BLaER1 treated with 17β-estradiol and CSF1 and Interleukin-3, amounts not matched to agents 10 nM and 100 nM (cell line): ENCODE results near the gene CEP83.

Experiments
- H3K27ac ChIP-seq, 11 experiments: shearing (Covaris generic); formaldehyde crosslinking; 2 replicates each; pipeline ENCODE4 v1.8.1; 2022
- H3K27me3 ChIP-seq, 11 experiments: shearing (Covaris generic); formaldehyde crosslinking; 2 replicates each; pipeline ENCODE4 v1.8.1; 2022
- H3K36me3 ChIP-seq, 11 experiments: shearing (Covaris generic); formaldehyde crosslinking; 2 replicates each; pipeline ENCODE4 v1.8.1; 2022
- H3K4me1 ChIP-seq, 10 experiments: shearing (Covaris generic); formaldehyde crosslinking; 2 replicates each; pipeline ENCODE4 v1.8.1; 2022
- H3K4me2 ChIP-seq, 11 experiments: shearing (Covaris generic); formaldehyde crosslinking; 2 replicates each; pipeline ENCODE4 v1.8.1; 2022
- H3K4me3 ChIP-seq, 10 experiments: shearing (Covaris generic); formaldehyde crosslinking; 2 replicates each; pipeline ENCODE4 v1.8.1; 2022
- H3K9ac ChIP-seq, 11 experiments: shearing (Covaris generic); formaldehyde crosslinking; 2 replicates each; pipeline ENCODE4 v1.8.1; 2022
- H3K9me3 ChIP-seq, 11 experiments: shearing (Covaris generic); formaldehyde crosslinking; replicated peaks in 1 of 11; 2 replicates each; pipeline ENCODE4 v1.8.1; 2022
- H4K20me1 ChIP-seq, 11 experiments: shearing (Covaris generic); formaldehyde crosslinking; 2 replicates each; pipeline ENCODE4 v1.8.1; 2022
- Cebpa-rat ChIP-seq, 11 experiments: shearing (Covaris generic); IDR thresholded peaks; 2 replicates each; pipeline ENCODE4 v1.8.1; 2022

CEP83 gene

DNA sequence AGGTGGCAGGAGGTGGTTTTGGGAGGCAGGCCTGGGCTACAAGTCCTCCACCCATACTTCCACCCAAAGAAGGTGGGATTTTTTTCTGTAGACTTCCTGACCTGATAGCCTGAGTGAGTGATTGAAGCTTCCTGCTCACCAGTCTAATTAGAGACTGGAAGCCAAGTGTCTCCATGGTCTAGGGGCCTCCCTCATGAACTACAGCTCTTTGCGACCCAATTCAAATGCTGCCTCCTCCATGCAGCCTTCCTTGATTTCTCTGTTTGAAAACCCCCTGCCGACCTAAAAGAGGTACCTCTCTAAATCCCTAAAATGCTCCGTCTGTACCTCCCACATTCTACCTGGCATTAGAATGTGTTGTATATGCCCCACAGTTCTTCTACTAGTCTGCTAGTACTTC is 186.4 kb downstream of the CEP83 start:
- H3K9me3 ChIP-seq, result no peaks in the 10 kb centered on the region
- H3K36me3 ChIP-seq, result peaks cover 0 to 21% (median 0%) of the 10 kb centered on the region in 11 experiments; a peak in 6 of 22 replicates
- peaks cover 1 to 7% (median 4%) of the 10 kb centered on the region in 10 experiments for H3K4me1 ChIP-seq
- no peak overlapping the region for H3K4me2 ChIP-seq
- H3K27me3 ChIP-seq, result no peaks in the 10 kb centered on the region
- H3K4me3 ChIP-seq, result no peak overlapping the region
- no peak overlapping the region for H3K9ac ChIP-seq
- H3K27ac ChIP-seq, result no peak overlapping the region
- no peaks in the 10 kb centered on the region for H4K20me1 ChIP-seq
- no peak for TF ChIP-seq Cebpa-rat (IDR thresholded peaks at IDR 0.05)

DNA sequence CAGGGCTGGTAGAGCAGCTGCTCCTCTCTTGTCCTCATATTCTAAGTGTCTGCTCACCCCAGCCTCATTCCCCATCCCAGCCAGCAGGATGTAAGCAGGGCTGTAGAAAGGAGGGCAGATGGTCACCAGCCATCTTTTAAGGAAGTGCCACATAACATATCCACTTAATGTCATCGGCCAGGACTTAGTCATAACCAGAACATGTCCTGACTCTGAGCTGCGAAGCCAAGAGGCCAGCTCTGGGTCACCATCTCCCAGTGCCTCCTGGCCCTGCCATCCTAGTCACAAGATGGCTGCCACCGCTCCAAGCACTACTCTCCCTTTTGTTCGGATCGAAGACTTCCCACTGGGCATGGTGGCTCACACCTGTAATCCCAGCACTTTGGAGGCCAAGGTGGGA is 187.4 kb downstream of the CEP83 start:
- Histone ChIP-seq H3K27ac (no peak overlapping the region), H3K9ac (no peak overlapping the region), H3K4me2 (peak overlapping the region in 2 of 11 experiments; percentile 1 to 26; a peak in 1 of 22 replicates), H3K4me3 (no peak overlapping the region), H3K36me3 (peaks cover 0 to 20% (median 0%) of the 10 kb centered on the region in 11 experiments; a peak in 6 of 22 replicates), H3K27me3 (no peaks in the 10 kb centered on the region), H3K4me1 (peaks cover 11 to 17% (median 14%) of the 10 kb centered on the region in 10 experiments), H4K20me1 (no peaks in the 10 kb centered on the region), H3K9me3 (no peaks in the 10 kb centered on the region)
- no peak for TF ChIP-seq Cebpa-rat (IDR thresholded peaks at IDR 0.05)

DNA sequence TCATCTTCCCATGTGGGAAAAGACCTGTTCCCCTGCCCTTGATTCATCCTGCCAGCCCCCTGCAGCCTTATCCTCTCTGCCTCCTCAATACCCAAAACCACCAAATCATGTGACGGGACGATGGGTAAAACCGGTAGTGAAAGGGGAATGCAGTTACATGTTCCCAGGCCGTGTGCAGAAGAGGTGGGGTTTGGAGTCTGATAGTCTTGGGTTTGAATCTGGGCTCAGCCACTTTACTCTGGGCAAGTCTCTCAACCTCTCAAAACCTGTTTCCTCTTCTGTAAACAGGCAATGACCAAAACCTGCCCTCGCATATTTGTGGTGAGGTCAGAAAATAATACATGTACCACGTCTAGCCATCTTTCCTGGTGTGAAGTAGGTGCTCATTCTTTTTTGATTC is 188.3 kb downstream of the CEP83 start:
- no peak overlapping the region for H3K9ac ChIP-seq
- no peaks in the 10 kb centered on the region for H3K27me3 ChIP-seq
- H4K20me1 ChIP-seq, result no peaks in the 10 kb centered on the region
- H3K9me3 ChIP-seq, result no peaks in the 10 kb centered on the region
- peaks cover 20 to 26% (median 23%) of the 10 kb centered on the region in 10 experiments for H3K4me1 ChIP-seq
- no peak overlapping the region for H3K4me2 ChIP-seq
- no peak overlapping the region for H3K27ac ChIP-seq
- no peak overlapping the region for H3K4me3 ChIP-seq
- H3K36me3 ChIP-seq, result peaks cover 0 to 17% (median 0%) of the 10 kb centered on the region in 11 experiments; a peak in 4 of 22 replicates
- no peak for TF ChIP-seq Cebpa-rat (IDR thresholded peaks at IDR 0.05)

DNA sequence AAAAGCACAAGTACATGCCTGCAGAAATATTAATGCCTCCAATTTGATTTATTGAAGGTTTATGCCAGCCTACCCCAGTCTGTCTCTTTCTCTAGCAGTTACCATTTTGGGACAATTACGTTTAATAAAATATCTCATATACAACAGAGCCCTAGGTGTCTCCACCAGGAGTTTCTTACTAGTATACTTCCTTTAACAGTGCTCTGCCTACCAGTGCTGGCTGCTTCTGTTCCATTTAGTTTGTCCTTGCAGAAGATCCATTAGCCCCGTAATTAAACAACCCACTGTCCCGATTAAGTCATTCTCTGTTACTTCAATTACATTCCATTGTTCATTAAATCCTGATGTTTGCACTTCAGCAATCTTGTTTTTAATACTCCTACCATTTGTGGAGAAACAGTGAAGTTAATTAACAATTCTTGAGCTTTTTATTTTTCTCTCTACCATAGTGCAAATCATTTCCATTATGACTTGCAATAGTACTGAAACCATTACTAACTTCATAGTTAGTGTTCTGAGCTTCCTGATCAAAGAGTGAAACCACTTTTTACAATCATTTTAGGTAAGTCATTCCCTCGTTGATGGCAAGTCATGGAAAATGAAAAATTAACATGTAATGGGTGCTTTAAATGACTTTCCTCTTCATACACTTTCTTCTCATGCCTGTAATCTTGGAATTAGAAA is 190.2 kb downstream of the CEP83 start:
- Histone ChIP-seq H3K4me2 (no peak overlapping the region), H4K20me1 (no peaks in the 10 kb centered on the region), H3K9me3 (no peaks in the 10 kb centered on the region), H3K4me3 (no peak overlapping the region), H3K4me1 (peaks cover 24 to 42% (median 31%) of the 10 kb centered on the region in 10 experiments), H3K27ac (no peak overlapping the region), H3K36me3 (peaks cover 0 to 10% (median 0%) of the 10 kb centered on the region in 11 experiments; a peak in 3 of 22 replicates), H3K9ac (no peak overlapping the region), H3K27me3 (0 out of 22 replicates have a peak, but pooled peaks cover 0 to 4% (median 0%) of the 10 kb centered on the region in 11 experiments)
- TF ChIP-seq Cebpa-rat (IDR thresholded peaks at IDR 0.05), result no peak

DNA sequence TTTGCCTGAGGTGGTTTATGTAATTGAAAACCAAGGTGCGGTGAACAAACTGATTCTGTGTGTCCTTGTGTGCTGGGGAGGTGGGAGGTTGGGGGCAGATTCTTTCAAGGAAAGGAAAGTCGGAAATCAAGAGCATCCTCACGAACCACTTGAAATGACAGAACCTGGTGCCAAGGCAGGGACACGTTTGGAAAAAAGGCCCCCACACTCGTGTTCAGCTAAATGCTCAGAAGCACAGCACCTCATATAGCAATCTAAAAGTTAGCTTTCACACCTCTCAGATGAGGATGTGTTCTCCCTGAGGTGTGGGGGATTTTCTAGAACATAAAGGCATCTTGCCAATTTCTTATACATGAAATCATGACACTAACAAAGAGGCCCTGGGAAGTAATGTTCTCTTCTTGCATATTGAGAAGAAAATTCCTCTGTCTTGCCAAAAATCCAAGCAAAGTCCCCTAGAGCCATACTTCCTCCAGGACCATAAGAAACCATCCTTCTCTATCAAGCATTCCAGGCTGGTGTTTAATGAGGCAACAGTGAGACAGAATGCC is 191.7 kb downstream of the CEP83 start:
- peak overlapping the region; percentile 66 to 90 (median 81) for H3K4me2 ChIP-seq
- H3K27me3 ChIP-seq, result 0 out of 22 replicates have a peak, but pooled peaks cover 0 to 4% (median 0%) of the 10 kb centered on the region in 11 experiments
- H3K4me3 ChIP-seq, result 0 out of 20 replicates have a peak overlapping the region, but pooled peaks of 1 of the 10 experiments have one; percentile 35
- H3K9ac ChIP-seq, result peak overlapping the region in 4 of 11 experiments; percentile 22 to 43 (median 29); a peak in 3 of 22 replicates
- peaks cover 0 to 5% (median 0%) of the 10 kb centered on the region in 11 experiments; a peak in 2 of 22 replicates for H3K36me3 ChIP-seq
- peak overlapping the region in 9 of 11 experiments; percentile 25 to 73 (median 62); a peak in 16 of 22 replicates for H3K27ac ChIP-seq
- H3K4me1 ChIP-seq, result peaks cover 37 to 57% (median 45%) of the 10 kb centered on the region in 10 experiments
- no peak for TF ChIP-seq Cebpa-rat (IDR thresholded peaks at IDR 0.05)
- H4K20me1 ChIP-seq, result no peaks in the 10 kb centered on the region
- H3K9me3 ChIP-seq, result no peaks in the 10 kb centered on the region

DNA sequence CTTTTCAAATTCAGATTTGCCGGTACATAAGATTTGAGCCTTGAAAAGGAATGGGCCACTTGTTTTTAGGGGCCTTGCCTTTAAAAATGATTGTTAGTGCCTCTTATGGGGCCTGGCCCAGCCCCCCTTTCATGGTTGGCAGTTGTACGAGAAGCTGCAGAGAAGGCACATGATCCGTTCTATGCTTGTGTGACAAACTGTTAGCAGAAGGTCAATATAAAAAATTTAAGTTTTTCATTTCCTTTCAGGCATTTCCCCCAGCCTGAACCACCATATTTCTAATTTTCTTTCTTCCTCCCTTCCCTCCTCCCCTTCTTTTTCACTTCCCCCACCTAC is 192.2 kb downstream of the CEP83 start:
- Histone ChIP-seq H3K27ac (peak overlapping the region; percentile 25 to 73 (median 60); a peak in 19 of 22 replicates), H3K9ac (peak overlapping the region in 8 of 11 experiments; percentile 22 to 53 (median 38); a peak in 8 of 22 replicates), H3K4me3 (peak overlapping the region in 3 of 10 experiments; percentile 0 to 35 (median 4); a peak in 4 of 20 replicates), H4K20me1 (no peaks in the 10 kb centered on the region), H3K27me3 (0 out of 22 replicates have a peak, but pooled peaks cover 0 to 4% (median 0%) of the 10 kb centered on the region in 11 experiments), H3K36me3 (peaks cover 0 to 5% (median 0%) of the 10 kb centered on the region in 11 experiments; a peak in 2 of 22 replicates), H3K4me2 (peak overlapping the region; percentile 66 to 90 (median 81)), H3K4me1 (peaks cover 42 to 60% (median 50%) of the 10 kb centered on the region in 10 experiments), H3K9me3 (no peaks in the 10 kb centered on the region)
- TF ChIP-seq Cebpa-rat (IDR thresholded peaks at IDR 0.05), result no peak

DNA sequence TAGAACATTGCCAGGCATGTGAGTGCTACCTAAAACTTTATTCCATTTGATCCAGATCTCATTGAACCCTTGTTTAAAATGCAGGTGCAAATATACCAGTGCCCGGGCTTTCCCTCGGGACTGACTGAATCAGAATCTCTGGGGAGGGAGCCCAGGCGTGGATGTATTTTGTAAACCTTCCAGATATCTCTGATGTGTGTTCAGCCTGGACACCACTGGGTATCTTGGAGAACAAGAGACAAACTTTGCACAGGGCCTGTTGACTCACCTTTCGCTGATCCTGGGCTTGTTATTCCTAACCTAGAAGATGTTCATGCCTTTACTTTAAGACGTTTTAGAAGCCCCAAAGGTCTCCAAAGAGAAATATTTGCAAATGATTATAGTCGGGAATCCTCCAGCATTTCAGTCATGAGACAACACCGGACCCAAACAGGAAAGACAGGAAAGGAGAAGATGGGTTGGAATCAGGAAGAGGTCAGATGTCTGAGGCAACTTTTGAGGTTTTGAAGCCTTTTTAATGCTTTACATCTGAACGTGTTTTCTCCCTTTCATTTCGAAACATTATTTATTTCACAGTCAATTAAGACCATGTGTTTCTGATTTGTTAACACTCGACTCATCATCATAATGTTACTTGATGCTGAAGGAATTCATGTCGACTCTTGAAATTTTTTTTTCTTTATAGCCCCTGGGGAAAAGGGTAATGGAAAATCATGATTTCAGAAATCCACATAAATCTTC is 192.7 kb downstream of the CEP83 start:
- Histone ChIP-seq H3K27ac (peak overlapping the region; percentile 25 to 73 (median 60); a peak in 20 of 22 replicates), H3K27me3 (0 out of 22 replicates have a peak, but pooled peaks cover 0 to 4% (median 0%) of the 10 kb centered on the region in 11 experiments), H3K9me3 (no peaks in the 10 kb centered on the region), H3K36me3 (peaks cover 0 to 5% (median 0%) of the 10 kb centered on the region in 11 experiments; a peak in 1 of 22 replicates), H3K4me1 (peaks cover 47 to 63% (median 55%) of the 10 kb centered on the region in 10 experiments), H4K20me1 (no peaks in the 10 kb centered on the region), H3K4me3 (peak overlapping the region in 3 of 10 experiments; percentile 0 to 35 (median 4); a peak in 4 of 20 replicates), H3K9ac (peak overlapping the region in 8 of 11 experiments; percentile 22 to 53 (median 38); a peak in 9 of 22 replicates), H3K4me2 (peak overlapping the region; percentile 66 to 90 (median 81))
- TF ChIP-seq Cebpa-rat (IDR thresholded peaks at IDR 0.05), result peak in 1 of 11 experiments; percentile 23; a peak in 1 of 22 replicates

DNA sequence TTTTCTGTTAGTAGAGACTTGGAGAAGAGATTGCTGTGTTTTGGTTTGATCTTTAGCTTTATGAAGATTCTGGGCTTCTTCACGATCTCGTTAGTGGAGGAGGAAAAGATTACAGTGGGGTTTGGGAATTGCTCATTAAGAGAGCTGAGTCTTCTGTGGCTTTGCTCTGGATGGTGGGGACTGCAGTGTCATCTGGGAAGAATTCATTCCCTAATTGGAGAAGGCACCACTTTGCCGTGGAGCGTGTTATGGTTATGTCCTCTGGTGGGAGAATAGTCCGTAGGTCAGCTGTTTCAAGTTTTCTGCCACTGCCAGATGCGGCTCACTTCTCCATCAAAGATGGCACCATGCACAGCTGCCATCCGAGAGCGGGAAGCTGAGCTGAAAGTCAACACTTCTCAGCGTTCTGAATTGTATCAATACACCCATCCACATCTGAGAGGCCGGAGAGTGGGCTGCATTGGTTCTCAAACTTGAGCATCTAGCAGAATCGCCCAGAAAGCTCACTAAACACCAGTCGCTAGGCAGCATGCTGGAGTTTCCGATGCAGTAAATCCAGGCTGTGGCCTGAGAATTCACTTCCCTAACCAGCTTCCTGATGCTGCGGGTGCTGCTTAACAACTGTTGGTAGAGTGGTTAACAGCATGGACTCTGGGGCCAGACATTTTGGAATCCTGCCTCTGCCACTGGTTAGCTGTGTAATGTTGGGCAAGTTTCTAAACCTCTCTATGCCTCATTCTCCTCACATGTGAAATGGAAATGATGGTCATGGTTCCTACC is 193.5 kb downstream of the CEP83 start:
- Histone ChIP-seq H3K27me3 (0 out of 22 replicates have a peak, but pooled peaks cover 0 to 4% (median 0%) of the 10 kb centered on the region in 11 experiments), H3K9me3 (no peaks in the 10 kb centered on the region), H4K20me1 (no peaks in the 10 kb centered on the region), H3K4me3 (no peak overlapping the region), H3K9ac (peak overlapping the region in 2 of 11 experiments; percentile 35 to 53; a peak in 2 of 22 replicates), H3K4me1 (peaks cover 51 to 70% (median 60%) of the 10 kb centered on the region in 10 experiments), H3K27ac (peak overlapping the region in 10 of 11 experiments; percentile 23 to 73 (median 58); a peak in 19 of 22 replicates), H3K4me2 (peak overlapping the region; percentile 66 to 90 (median 81)), H3K36me3 (peaks cover 0 to 5% (median 0%) of the 10 kb centered on the region in 11 experiments; a peak in 1 of 22 replicates)
- TF ChIP-seq Cebpa-rat (IDR thresholded peaks at IDR 0.05), result no peak
